GM19324 (cell line): Measurements from ENCODE around the gene EIF3CL.
"Not testable (repeated sequence)": the region's sequence is repeated elsewhere in the genome, so short reads cannot be mapped to it uniquely, and the experiment has no call there.

ENCODE experiments used
- ATAC-seq: cut with Tn5 transposase; IDR thresholded peaks from one replicate; pipeline ENCODE4 v1.9.1; 2021; ENCODE audit warnings: mild to moderate bottlenecking, moderate library complexity; ENCODE audit not compliant: unreplicated experiment, low FRiP score

EIF3CL gene

GRCh38 chr16:28364268-28365173 lies 39.1 kb downstream of the EIF3CL start:
- peak; percentile 90 for ATAC-seq

- ATAC-seq = not testable (repeated sequence)
Measured at GRCh38 chr16:28363408-28363807, 40.2 kb downstream of the EIF3CL start, which contains the start of gene NPIPB6. TSS of gene NPIPB6 (minus strand) at chr16:28363508. CDS start at chr16:28362822, 686 bp downstream.

- not testable (repeated sequence) for ATAC-seq
Measured at GRCh38 chr16:28362600-28362999, 41.0 kb downstream of the EIF3CL start.

GRCh38 chr16:28338230-28338629 lies 65.4 kb downstream of the EIF3CL start:
- not testable (repeated sequence) for ATAC-seq

GRCh38 chr16:28336940-28337710 lies 66.5 kb downstream of the EIF3CL start:
- ATAC-seq = not testable (repeated sequence)

- ATAC-seq = not testable (repeated sequence)
Measured at GRCh38 chr16:28335678-28336077, 68.0 kb downstream of the EIF3CL start.

GRCh38 chr16:28332632-28333031 lies 71.0 kb downstream of the EIF3CL start:
- not testable (repeated sequence) for ATAC-seq

- ATAC-seq = not testable (repeated sequence)
Measured at GRCh38 chr16:28330981-28331380, 72.7 kb downstream of the EIF3CL start.

- not testable (repeated sequence) for ATAC-seq
Measured at GRCh38 chr16:28330232-28330631, 73.4 kb downstream of the EIF3CL start.
